HL-60 (cell line): Measurements from ENCODE around the gene DOCK6.

ENCODE experiments used
- DNase-seq, 2 experiments: peaks; one replicate each; pipeline ENCODE4 v3.0.0-alpha.2; 2010 to 2020; ENCODE audit warnings: low read depth in 1 of 2, low spot score in 1 of 2
- H3K27ac ChIP-seq: fragments of 250-450 bp; sonication (Bioruptor Pico); replicated peaks from 2 replicates; pipeline ENCODE4 v1.5.1; 2020; ENCODE audit warnings: mild to moderate bottlenecking, moderate library complexity
- H3K27me3 ChIP-seq: fragments of 250-450 bp; sonication (Bioruptor Pico); 2 replicates; pipeline ENCODE4 v1.5.1; 2021; ENCODE audit warnings: mild to moderate bottlenecking, moderate library complexity; ENCODE audit not compliant: insufficient read depth, poor library complexity, severe bottlenecking
- H3K4me3 ChIP-seq: replicated peaks from 2 replicates; pipeline ENCODE4 v1.5.1; 2011; ENCODE audit warnings: mild to moderate bottlenecking, control low read depth, low read length; ENCODE audit not compliant: insufficient read depth
- CTCF ChIP-seq: IDR thresholded peaks from one replicate; pipeline ENCODE4 v1.5.1; 2011; ENCODE audit warnings: low read length, control low read depth, inconsistent platforms; ENCODE audit not compliant: insufficient read depth
- GABPA ChIP-seq: IDR thresholded peaks from 2 replicates; pipeline ENCODE4 v1.6.1; 2012; ENCODE audit warnings: low read depth
- POLR2AphosphoS5 ChIP-seq: IDR thresholded peaks from 2 replicates; pipeline ENCODE4 v1.6.1; 2012; ENCODE audit warnings: low read depth
- SPI1 ChIP-seq: IDR thresholded peaks from 2 replicates; pipeline ENCODE4 v1.6.1; 2012; ENCODE audit warnings: low read depth, mild to moderate bottlenecking, borderline replicate concordance
- TF ChIP-seq, protein P1 (sequence below): IDR thresholded peaks from 2 replicates; pipeline ENCODE4 v1.6.1; 2012; ENCODE audit warnings: low read depth; ENCODE audit not compliant: insufficient replicate concordance

DOCK6 gene

GRCh38 chr19:11291991-11292390, 29.7 kb upstream of the DOCK6 start:
- Histone ChIP-seq H3K27ac (no peak overlapping the region), H3K27me3 (no peaks in the 10 kb centered on the region), H3K4me3 (no peak overlapping the region)
- TF ChIP-seq, protein P1, sequence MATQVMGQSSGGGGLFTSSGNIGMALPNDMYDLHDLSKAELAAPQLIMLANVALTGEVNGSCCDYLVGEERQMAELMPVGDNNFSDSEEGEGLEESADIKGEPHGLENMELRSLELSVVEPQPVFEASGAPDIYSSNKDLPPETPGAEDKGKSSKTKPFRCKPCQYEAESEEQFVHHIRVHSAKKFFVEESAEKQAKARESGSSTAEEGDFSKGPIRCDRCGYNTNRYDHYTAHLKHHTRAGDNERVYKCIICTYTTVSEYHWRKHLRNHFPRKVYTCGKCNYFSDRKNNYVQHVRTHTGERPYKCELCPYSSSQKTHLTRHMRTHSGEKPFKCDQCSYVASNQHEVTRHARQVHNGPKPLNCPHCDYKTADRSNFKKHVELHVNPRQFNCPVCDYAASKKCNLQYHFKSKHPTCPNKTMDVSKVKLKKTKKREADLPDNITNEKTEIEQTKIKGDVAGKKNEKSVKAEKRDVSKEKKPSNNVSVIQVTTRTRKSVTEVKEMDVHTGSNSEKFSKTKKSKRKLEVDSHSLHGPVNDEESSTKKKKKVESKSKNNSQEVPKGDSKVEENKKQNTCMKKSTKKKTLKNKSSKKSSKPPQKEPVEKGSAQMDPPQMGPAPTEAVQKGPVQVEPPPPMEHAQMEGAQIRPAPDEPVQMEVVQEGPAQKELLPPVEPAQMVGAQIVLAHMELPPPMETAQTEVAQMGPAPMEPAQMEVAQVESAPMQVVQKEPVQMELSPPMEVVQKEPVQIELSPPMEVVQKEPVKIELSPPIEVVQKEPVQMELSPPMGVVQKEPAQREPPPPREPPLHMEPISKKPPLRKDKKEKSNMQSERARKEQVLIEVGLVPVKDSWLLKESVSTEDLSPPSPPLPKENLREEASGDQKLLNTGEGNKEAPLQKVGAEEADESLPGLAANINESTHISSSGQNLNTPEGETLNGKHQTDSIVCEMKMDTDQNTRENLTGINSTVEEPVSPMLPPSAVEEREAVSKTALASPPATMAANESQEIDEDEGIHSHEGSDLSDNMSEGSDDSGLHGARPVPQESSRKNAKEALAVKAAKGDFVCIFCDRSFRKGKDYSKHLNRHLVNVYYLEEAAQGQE: no peak
- TF ChIP-seq GABPA (no peak), CTCF (no peak), POLR2AphosphoS5 (no peak), SPI1 (no peak)
- DNase-seq: peak in 1 of 2 experiments; percentile 25

- TF ChIP-seq POLR2AphosphoS5: no peak
- peak; percentile 77 for TF ChIP-seq SPI1
- DNase-seq: no peak
- Histone ChIP-seq H3K27ac (no peak overlapping the region), H3K27me3 (no peaks in the 10 kb centered on the region), H3K4me3 (no peak overlapping the region)
Observed at GRCh38 chr19:11291415-11291814, 29.1 kb upstream of the DOCK6 start.

- no peak overlapping the region for H3K27ac ChIP-seq
- no peaks in the 10 kb centered on the region for H3K27me3 ChIP-seq
Observed at GRCh38 chr19:11290256-11290655, 27.9 kb upstream of the DOCK6 start.

More at GRCh38 chr19:11290256-11290655, 27.9 kb upstream of the DOCK6 start:
- no peak overlapping the region for H3K4me3 ChIP-seq
- TF ChIP-seq SPI1: no peak
- TF ChIP-seq CTCF: no peak
- no peak for TF ChIP-seq POLR2AphosphoS5
- TF ChIP-seq, protein P1: no peak
- no peak for TF ChIP-seq GABPA
- DNase-seq: no peak
